HCT116 (cell line): Measurements from ENCODE around the gene ABRACL. TPM values are rescaled to one million over a fixed set of nuclear protein-coding genes. Genes with fewer than 3 reads are reported as not detected.

ENCODE experiments used
- ATAC-seq: fragments of 200-7000 bp; cut with Tn5 transposase; 2 replicates; pipeline ENCODE4 v1.9.1; 2020; ENCODE audit warnings: mild to moderate bottlenecking, moderate library complexity
- BruUV-seq: library from RNA; stranded (reverse); fragments of 400-500 nt; replicated peaks from 2 replicates; lab custom pipeline; 2021; lab: Mats Ljungman, UMichigan
- CTCF ChIA-PET: fragments of 300-600 bp; sonication (Branson Sonifier 250); formaldehyde crosslinking; loops from one replicate; lab custom pipeline; 2021; ENCODE audit warnings: antibody characterized with exemption; lab: Charles Lee
- POLR2A ChIA-PET: fragments of 300-600, 350-600 bp; sonication (Branson Sonifier 250); formaldehyde crosslinking; loops from one replicate; lab custom pipeline; 2021; ENCODE audit warnings: antibody characterized with exemption; lab: Charles Lee
- RAD21 ChIA-PET, 2 experiments: fragments of 300-600 bp; sonication (Branson Sonifier 250); formaldehyde crosslinking; loops; one replicate each; lab custom pipeline; 2023; ENCODE audit warnings: low total read pairs in 2 of 2; ENCODE audit not compliant: uncharacterized antibody in 2 of 2, unreplicated experiment in 2 of 2, low non-redundant PET in 1 of 2; lab: Charles Lee
- DNase-seq: peaks from one replicate; pipeline ENCODE4 v3.0.0-alpha.2; 2010; ENCODE audit warnings: low read depth, low spot score
- H2AFZ ChIP-seq: fragments of 200-600 bp; shearing (Covaris generic), sonication (generic); 2 replicates; pipeline ENCODE4 v1.6.1; 2017; ENCODE audit warnings: low read depth, mixed run types, mixed read lengths, antibody characterized with exemption, low read length; ENCODE audit not compliant: poor library complexity, severe bottlenecking
- H3K27ac ChIP-seq: 2 replicates; pipeline ENCODE4 v1.5.1; 2012; ENCODE audit warnings: low read depth, low read length
- H3K27me3 ChIP-seq: fragments of 200-600 bp; sonication (generic); 2 replicates; pipeline ENCODE4 v1.6.1; 2016; ENCODE audit warnings: mixed run types, low read length, mixed read lengths; ENCODE audit not compliant: insufficient read depth
- H3K36me3 ChIP-seq, 2 experiments: fragments of 200-500 bp in 1 of 2; fragments of 200-600 bp in 1 of 2; sonication (Bioruptor generic) in 1 of 2; sonication (generic) in 1 of 2; 2 replicates each; pipeline versions ENCODE4 v1.5.1 to v1.6.1; 2014 to 2016; ENCODE audit warnings: low read length in 2 of 2, inconsistent platforms in 1 of 2, mixed read lengths in 1 of 2, mixed run types in 1 of 2; ENCODE audit not compliant: insufficient read depth in 2 of 2, control insufficient read depth in 1 of 2
- H3K4me1 ChIP-seq, 2 experiments: fragments of 200-600 bp in 1 of 2; sonication (generic) in 1 of 2; 2 replicates each; pipeline versions ENCODE4 v1.5.1 to v1.6.1; 2012 to 2017; ENCODE audit warnings: low read length in 2 of 2, inconsistent platforms in 1 of 2, mild to moderate bottlenecking in 1 of 2, mixed read lengths in 1 of 2, mixed run types in 1 of 2, moderate library complexity in 1 of 2; ENCODE audit not compliant: insufficient read depth in 2 of 2, control insufficient read depth in 1 of 2
- H3K4me2 ChIP-seq: fragments of 200-600 bp; sonication (generic); 2 replicates; pipeline ENCODE4 v1.6.1; 2017; ENCODE audit warnings: mixed run types, low read length, mixed read lengths
- H3K4me3 ChIP-seq, 2 experiments: fragments of 200-600 bp in 1 of 2; sonication (generic) in 1 of 2; replicated peaks in 1 of 2; 2 replicates each; pipeline ENCODE4 v1.5.1; 2011 to 2016; ENCODE audit warnings: low read length in 2 of 2, control low read depth in 1 of 2, low read depth in 1 of 2, mild to moderate bottlenecking in 1 of 2, mixed read lengths in 1 of 2, mixed run types in 1 of 2
- H3K79me2 ChIP-seq: fragments of 200-600 bp; sonication (generic); 2 replicates; pipeline ENCODE4 v1.6.1; 2017; ENCODE audit warnings: mild to moderate bottlenecking, mixed run types, low read length, moderate library complexity, mixed read lengths; ENCODE audit not compliant: insufficient read depth
- H3K9ac ChIP-seq: fragments of 200-600 bp; sonication (generic); 2 replicates; pipeline ENCODE4 v1.6.1; 2016; ENCODE audit warnings: low read length, mixed read lengths
- H3K9me2 ChIP-seq: fragments of 200-600 bp; sonication (generic), shearing (Covaris generic); 2 replicates; pipeline ENCODE4 v1.6.1; 2017; ENCODE audit warnings: mixed run types, mild to moderate bottlenecking, moderate library complexity; ENCODE audit not compliant: insufficient read depth
- H3K9me3 ChIP-seq, 2 experiments: fragments of 200-500 bp in 1 of 2; fragments of 200-600 bp in 1 of 2; sonication (Bioruptor generic) in 1 of 2; sonication (generic) in 1 of 2; 2 replicates each; pipeline ENCODE4 v1.6.1; 2014 to 2017; ENCODE audit warnings: low read length in 2 of 2, mixed read lengths in 2 of 2, inconsistent platforms in 1 of 2, low read depth in 1 of 2, mild to moderate bottlenecking in 1 of 2, mixed run types in 1 of 2, moderate library complexity in 1 of 2; ENCODE audit not compliant: control insufficient read depth in 1 of 2, insufficient read depth in 1 of 2
- H4K20me1 ChIP-seq: fragments of 200-600 bp; sonication (generic), shearing (Covaris generic); 2 replicates; pipeline ENCODE4 v1.6.1; 2017; ENCODE audit warnings: mixed run types, mild to moderate bottlenecking, moderate library complexity; ENCODE audit not compliant: insufficient read depth
- CEBPB ChIP-seq: IDR thresholded peaks from 2 replicates; pipeline ENCODE4 v1.6.1; 2012; ENCODE audit warnings: low read depth
- CTCF ChIP-seq, 3 experiments: fragments of 200-600 bp in 1 of 3; sonication (generic) in 1 of 3; IDR thresholded peaks in 2 of 3; conservative IDR thresholded peaks in 1 of 3; 2 replicates each; pipeline ENCODE4 v1.5.1; 2012 to 2017; ENCODE audit warnings: low read depth in 2 of 3, low read length in 2 of 3, antibody characterized with exemption in 1 of 3, borderline replicate concordance in 1 of 3, control low read depth in 1 of 3, mild to moderate bottlenecking in 1 of 3, mixed read lengths in 1 of 3, mixed run types in 1 of 3, moderate library complexity in 1 of 3; ENCODE audit not compliant: insufficient read depth in 1 of 3
- EZH2phosphoT487 ChIP-seq: fragments of 200-600 bp; IDR thresholded peaks from 2 replicates; pipeline ENCODE4 v1.6.1; 2018; ENCODE audit warnings: antibody characterized with exemption, borderline replicate concordance
- FOSL1 ChIP-seq: IDR thresholded peaks from 2 replicates; pipeline ENCODE4 v1.6.1; 2012; ENCODE audit warnings: low read depth
- MAX ChIP-seq: IDR thresholded peaks from 2 replicates; pipeline ENCODE4 v1.6.1; 2012
- POLR2A ChIP-seq: IDR thresholded peaks from 2 replicates; pipeline ENCODE4 v1.7.0; 2011; ENCODE audit warnings: borderline replicate concordance; ENCODE audit not compliant: insufficient read depth, insufficient read length; ENCODE audit errors: extremely low read depth
- POLR2AphosphoS5 ChIP-seq: IDR thresholded peaks from 2 replicates; pipeline ENCODE4 v1.6.1; 2011; ENCODE audit warnings: mild to moderate bottlenecking, low read depth, low read length, moderate library complexity
- REST ChIP-seq: IDR thresholded peaks from 2 replicates; pipeline ENCODE4 v1.6.1; 2012; ENCODE audit warnings: low read depth
- SIN3A ChIP-seq: IDR thresholded peaks from 2 replicates; pipeline ENCODE4 v1.6.1; 2012; ENCODE audit warnings: low read depth
- SP1 ChIP-seq: IDR thresholded peaks from 2 replicates; pipeline ENCODE4 v1.6.1; 2012; ENCODE audit warnings: low read depth
- SRF ChIP-seq: IDR thresholded peaks from 2 replicates; pipeline ENCODE4 v1.6.1; 2012; ENCODE audit warnings: low read depth
- TCF7L2 ChIP-seq: IDR thresholded peaks from 2 replicates; pipeline ENCODE4 v1.7.0; 2011; ENCODE audit warnings: borderline replicate concordance, inconsistent platforms; ENCODE audit not compliant: insufficient read depth, insufficient read length; ENCODE audit errors: extremely low read depth
- YY1 ChIP-seq: IDR thresholded peaks from 2 replicates; pipeline ENCODE4 v1.6.1; 2011; ENCODE audit warnings: low read length, low read depth, moderate library complexity, mild to moderate bottlenecking; ENCODE audit not compliant: insufficient replicate concordance; ENCODE audit errors: extremely low read depth
- ZNF274 ChIP-seq: fragments of 200-500 bp; sonication (Bioruptor generic); IDR thresholded peaks from 2 replicates; pipeline ENCODE4 v1.6.1; 2014; ENCODE audit warnings: mild to moderate bottlenecking, low read depth, low read length, inconsistent platforms
- intact Hi-C: fragments of 100-400 bp; cut with micrococcal nuclease; formaldehyde crosslinking; loops from 2 replicates; pipeline ENCODE4 v1.10.0; 2022
- total RNA-seq: library from RNA; stranded (reverse); gene quantifications from one replicate; pipeline ENCODE4 v1.2.1, GENCODE V29; 2021; ENCODE audit not compliant: unreplicated experiment
- TF ChIP-seq, protein P1 (sequence below): IDR thresholded peaks from 2 replicates; pipeline ENCODE4 v1.6.1; 2011; ENCODE audit warnings: mild to moderate bottlenecking, low read length, moderate library complexity; ENCODE audit not compliant: insufficient replicate concordance; ENCODE audit errors: extremely low read depth
- TF ChIP-seq, protein P2 (sequence below): IDR thresholded peaks from 2 replicates; pipeline ENCODE4 v1.6.1; 2012

The ABRACL gene
- total RNA-seq, 1 experiment from 2014 or later = 47.4 TPM

- no peak for DNase-seq
- no peak for TF ChIP-seq ZNF274
- no peak for TF ChIP-seq YY1
- TF ChIP-seq CTCF (IDR thresholded peaks at IDR 0.05 in 2 of 3, conservative IDR thresholded peaks at IDR 0.05 in 1 of 3; ENCODE audit: borderline replicate concordance in 1 of 3, insufficient read depth in 1 of 3, low read depth in 2 of 3, low read length in 2 of 3) = no peak
- no peak for TF ChIP-seq CEBPB
- no peak for TF ChIP-seq POLR2A
- no peak for TF ChIP-seq POLR2AphosphoS5
- no peak for TF ChIP-seq SRF
- TF ChIP-seq, protein P1, sequence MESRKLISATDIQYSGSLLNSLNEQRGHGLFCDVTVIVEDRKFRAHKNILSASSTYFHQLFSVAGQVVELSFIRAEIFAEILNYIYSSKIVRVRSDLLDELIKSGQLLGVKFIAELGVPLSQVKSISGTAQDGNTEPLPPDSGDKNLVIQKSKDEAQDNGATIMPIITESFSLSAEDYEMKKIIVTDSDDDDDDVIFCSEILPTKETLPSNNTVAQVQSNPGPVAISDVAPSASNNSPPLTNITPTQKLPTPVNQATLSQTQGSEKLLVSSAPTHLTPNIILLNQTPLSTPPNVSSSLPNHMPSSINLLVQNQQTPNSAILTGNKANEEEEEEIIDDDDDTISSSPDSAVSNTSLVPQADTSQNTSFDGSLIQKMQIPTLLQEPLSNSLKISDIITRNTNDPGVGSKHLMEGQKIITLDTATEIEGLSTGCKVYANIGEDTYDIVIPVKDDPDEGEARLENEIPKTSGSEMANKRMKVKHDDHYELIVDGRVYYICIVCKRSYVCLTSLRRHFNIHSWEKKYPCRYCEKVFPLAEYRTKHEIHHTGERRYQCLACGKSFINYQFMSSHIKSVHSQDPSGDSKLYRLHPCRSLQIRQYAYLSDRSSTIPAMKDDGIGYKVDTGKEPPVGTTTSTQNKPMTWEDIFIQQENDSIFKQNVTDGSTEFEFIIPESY = no peak
- no peak for TF ChIP-seq SIN3A
- TF ChIP-seq FOSL1 = no peak
- TF ChIP-seq, protein P2, sequence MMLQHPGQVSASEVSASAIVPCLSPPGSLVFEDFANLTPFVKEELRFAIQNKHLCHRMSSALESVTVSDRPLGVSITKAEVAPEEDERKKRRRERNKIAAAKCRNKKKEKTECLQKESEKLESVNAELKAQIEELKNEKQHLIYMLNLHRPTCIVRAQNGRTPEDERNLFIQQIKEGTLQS = no peak
- TF ChIP-seq EZH2phosphoT487 = no peak
- TF ChIP-seq TCF7L2 = no peak
- TF ChIP-seq SP1 = no peak
- no peak for TF ChIP-seq MAX
- no peak for TF ChIP-seq REST
- ChIA-PET CTCF (no interaction called here), RAD21 (no interaction called here), POLR2A (no interaction called here)
- Histone ChIP-seq H4K20me1 (no peaks in the 10 kb centered on the region), H3K9ac (no peak overlapping the region), H3K36me3 (no peaks in the 10 kb centered on the region), H3K27ac (no peak overlapping the region), H3K4me3 (no peak overlapping the region), H3K27me3 (no peaks in the 10 kb centered on the region), H2AFZ (no peak overlapping the region), H3K9me2 (no peaks in the 10 kb centered on the region), H3K4me1 (no peaks in the 10 kb centered on the region), H3K79me2 (no peaks in the 10 kb centered on the region), H3K9me3 (no peaks in the 10 kb centered on the region), H3K4me2 (no peak overlapping the region)
- ATAC-seq = no peak
- intact Hi-C loops = no loop called here
- BruUV-seq = no TSS peak
These were observed 28.4 kb upstream of the ABRACL start for GRCh38 chr6:138999949-139000725.
